OCI-LY1 (cell line): ENCODE results near the gene HS3ST2.
"Not testable (repeated sequence)": the region's sequence is repeated elsewhere in the genome, so short reads cannot be mapped to it uniquely, and the experiment has no call there.

Experiments
- H2AFZ ChIP-seq: fragments of 200-600 bp; sonication (generic), shearing (Covaris generic); 2 replicates; pipeline ENCODE4 v1.6.0; 2014; ENCODE audit warnings: antibody characterized with exemption, mild to moderate bottlenecking, low read length
- H3F3A ChIP-seq: fragments of 200-600 bp; sonication (generic), shearing (Covaris generic); 2 replicates; pipeline ENCODE4 v1.6.0; 2014; ENCODE audit warnings: mild to moderate bottlenecking, antibody characterized with exemption, low read length, moderate library complexity; ENCODE audit not compliant: insufficient read depth
- H3K27ac ChIP-seq: fragments of 200-600 bp; sonication (generic); 2 replicates; pipeline ENCODE4 v1.5.1; 2014; ENCODE audit warnings: low read length, mixed run types, mild to moderate bottlenecking, low read depth; ENCODE audit not compliant: poor library complexity, severe bottlenecking
- H3K27me3 ChIP-seq: fragments of 200-600 bp; sonication (generic); 2 replicates; pipeline ENCODE4 v1.6.0; 2014; ENCODE audit warnings: antibody characterized with exemption, mild to moderate bottlenecking, low read length, moderate library complexity; ENCODE audit not compliant: insufficient read depth
- H3K36me3 ChIP-seq: fragments of 200-600 bp; sonication (generic); 2 replicates; pipeline ENCODE4 v1.6.1; 2014; ENCODE audit warnings: mild to moderate bottlenecking, antibody characterized with exemption, low read length, moderate library complexity, mixed read lengths; ENCODE audit not compliant: insufficient read depth
- H3K4me1 ChIP-seq: fragments of 200-600 bp; sonication (generic); 2 replicates; pipeline ENCODE4 v1.5.1; 2014; ENCODE audit warnings: mild to moderate bottlenecking, low read length, moderate library complexity; ENCODE audit not compliant: insufficient read depth, severe bottlenecking
- H3K4me2 ChIP-seq: fragments of 200-600 bp; sonication (generic), shearing (Covaris generic); 2 replicates; pipeline ENCODE4 v1.6.1; 2014; ENCODE audit warnings: low read length
- H3K4me3 ChIP-seq: fragments of 200-600 bp; sonication (generic); 2 replicates; pipeline ENCODE4 v1.5.1; 2014; ENCODE audit warnings: low read length, low read depth, mild to moderate bottlenecking, mixed read lengths; ENCODE audit not compliant: poor library complexity, severe bottlenecking
- H3K79me2 ChIP-seq: fragments of 200-600 bp; shearing (Covaris generic); 2 replicates; pipeline ENCODE4 v1.6.1; 2016; ENCODE audit warnings: mixed run types, low read length, mixed read lengths; ENCODE audit not compliant: insufficient read depth
- H3K9ac ChIP-seq: fragments of 200-600 bp; sonication (generic), shearing (Covaris generic); 2 replicates; pipeline ENCODE4 v1.6.1; 2014; ENCODE audit warnings: mild to moderate bottlenecking, low read length, mixed read lengths
- H3K9me2 ChIP-seq: fragments of 200-600 bp; sonication (generic), shearing (Covaris generic); 2 replicates; pipeline ENCODE4 v1.6.1; 2014; ENCODE audit warnings: low read depth, mild to moderate bottlenecking, low read length, mixed read lengths
- H3K9me3 ChIP-seq: fragments of 200-600 bp; shearing (Covaris generic); 2 replicates; pipeline ENCODE4 v1.6.1; 2014; ENCODE audit warnings: low read length, mixed read lengths
- H4K20me1 ChIP-seq: fragments of 200-600 bp; sonication (generic), shearing (Covaris generic); 2 replicates; pipeline ENCODE4 v1.6.0; 2016; ENCODE audit warnings: mild to moderate bottlenecking, low read length; ENCODE audit not compliant: insufficient read depth
- EZH2 ChIP-seq: fragments of 200-600 bp; sonication (generic), shearing (Covaris generic); IDR thresholded peaks from 2 replicates; pipeline ENCODE4 v1.8.0; 2017; ENCODE audit warnings: borderline replicate concordance, mixed run types, mild to moderate bottlenecking, antibody characterized with exemption, low read length, moderate library complexity, mixed read lengths
- TF ChIP-seq, protein P1 (sequence below): fragments of 200-600 bp; sonication (generic), shearing (Covaris generic); IDR thresholded peaks from 2 replicates; pipeline ENCODE4 v1.5.1; 2017; ENCODE audit warnings: mild to moderate bottlenecking, antibody characterized with exemption, low read length, moderate library complexity, mixed read lengths

HS3ST2 gene

GRCh38 chr16:22897184-22897583, 83.2 kb downstream of the HS3ST2 start:
- Histone ChIP-seq H3K27ac (no peak overlapping the region), H3K9me3 (no peaks in the 10 kb centered on the region), H3F3A (no peaks in the 10 kb centered on the region), H3K4me3 (no peak overlapping the region), H3K4me2 (no peak overlapping the region), H3K36me3 (no peaks in the 10 kb centered on the region), H3K27me3 (no peaks in the 10 kb centered on the region), H3K4me1 (no peaks in the 10 kb centered on the region), H3K79me2 (no peaks in the 10 kb centered on the region), H2AFZ (no peak overlapping the region), H4K20me1 (no peaks in the 10 kb centered on the region), H3K9me2 (no peaks in the 10 kb centered on the region), H3K9ac (no peak overlapping the region)
- TF ChIP-seq, protein P1, sequence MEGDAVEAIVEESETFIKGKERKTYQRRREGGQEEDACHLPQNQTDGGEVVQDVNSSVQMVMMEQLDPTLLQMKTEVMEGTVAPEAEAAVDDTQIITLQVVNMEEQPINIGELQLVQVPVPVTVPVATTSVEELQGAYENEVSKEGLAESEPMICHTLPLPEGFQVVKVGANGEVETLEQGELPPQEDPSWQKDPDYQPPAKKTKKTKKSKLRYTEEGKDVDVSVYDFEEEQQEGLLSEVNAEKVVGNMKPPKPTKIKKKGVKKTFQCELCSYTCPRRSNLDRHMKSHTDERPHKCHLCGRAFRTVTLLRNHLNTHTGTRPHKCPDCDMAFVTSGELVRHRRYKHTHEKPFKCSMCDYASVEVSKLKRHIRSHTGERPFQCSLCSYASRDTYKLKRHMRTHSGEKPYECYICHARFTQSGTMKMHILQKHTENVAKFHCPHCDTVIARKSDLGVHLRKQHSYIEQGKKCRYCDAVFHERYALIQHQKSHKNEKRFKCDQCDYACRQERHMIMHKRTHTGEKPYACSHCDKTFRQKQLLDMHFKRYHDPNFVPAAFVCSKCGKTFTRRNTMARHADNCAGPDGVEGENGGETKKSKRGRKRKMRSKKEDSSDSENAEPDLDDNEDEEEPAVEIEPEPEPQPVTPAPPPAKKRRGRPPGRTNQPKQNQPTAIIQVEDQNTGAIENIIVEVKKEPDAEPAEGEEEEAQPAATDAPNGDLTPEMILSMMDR: no peak
- no peak for TF ChIP-seq EZH2

GRCh38 chr16:22898131-22898530, 84.2 kb downstream of the HS3ST2 start:
- H3K27me3 ChIP-seq: no peaks in the 10 kb centered on the region
- H3K4me2 ChIP-seq: no peak overlapping the region
- no peak overlapping the region for H3K9ac ChIP-seq
- H3K9me2 ChIP-seq: no peaks in the 10 kb centered on the region
- no peaks in the 10 kb centered on the region for H3K36me3 ChIP-seq
- no peak overlapping the region for H2AFZ ChIP-seq
- no peaks in the 10 kb centered on the region for H3K9me3 ChIP-seq
- H3K4me3 ChIP-seq: no peak overlapping the region
- no peaks in the 10 kb centered on the region for H3K79me2 ChIP-seq
- no peaks in the 10 kb centered on the region for H3F3A ChIP-seq
- H4K20me1 ChIP-seq: no peaks in the 10 kb centered on the region
- no peaks in the 10 kb centered on the region for H3K4me1 ChIP-seq
- no peak for TF ChIP-seq EZH2
- TF ChIP-seq, protein P1: no peak
- no peak overlapping the region for H3K27ac ChIP-seq

DNA sequence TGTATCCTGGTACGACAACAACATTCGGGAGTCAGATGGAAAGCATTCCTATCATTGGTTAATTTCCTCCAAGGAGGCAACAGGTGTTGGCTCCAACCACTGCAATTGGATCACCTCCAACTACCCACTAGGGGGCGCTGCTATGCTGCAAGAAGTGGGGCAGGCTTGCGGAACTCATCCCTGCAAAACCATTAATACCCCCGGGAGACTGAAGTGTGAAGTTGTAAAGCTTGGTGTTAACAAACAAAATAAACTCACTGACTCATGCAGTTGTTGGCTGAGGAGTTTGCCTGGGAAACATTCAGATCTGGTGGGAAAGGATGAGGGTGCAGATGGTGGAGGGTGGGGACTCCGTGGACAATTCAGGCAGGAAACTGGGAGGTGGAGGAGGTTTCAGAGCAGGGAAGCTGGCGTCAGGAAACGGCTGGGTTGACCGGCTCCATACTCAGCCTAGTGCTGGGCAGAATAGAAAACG, 84.9 kb downstream of the HS3ST2 start:
- Histone ChIP-seq H3K4me2 (no peak overlapping the region), H3K27ac (no peak overlapping the region)

GRCh38 chr16:22899567-22899966, 85.6 kb downstream of the HS3ST2 start:
- not testable (repeated sequence) for H3K79me2 ChIP-seq, H4K20me1 ChIP-seq, H3K27ac ChIP-seq, H3K36me3 ChIP-seq, H3K4me3 ChIP-seq, H3K4me1 ChIP-seq, H3K27me3 ChIP-seq, H3K9ac ChIP-seq, H2AFZ ChIP-seq, H3F3A ChIP-seq, H3K9me3 ChIP-seq, H3K9me2 ChIP-seq, H3K4me2 ChIP-seq

More for the DNA sequence above, 84.9 kb downstream of the HS3ST2 start:
- H4K20me1 ChIP-seq: no peaks in the 10 kb centered on the region
- no peaks in the 10 kb centered on the region for H3K36me3 ChIP-seq
- TF ChIP-seq EZH2: no peak
- TF ChIP-seq, protein P1: peak; percentile 86
- no peaks in the 10 kb centered on the region for H3F3A ChIP-seq
- no peaks in the 10 kb centered on the region for H3K9me2 ChIP-seq
- H3K79me2 ChIP-seq: no peaks in the 10 kb centered on the region
- no peaks in the 10 kb centered on the region for H3K27me3 ChIP-seq
- no peak overlapping the region for H3K4me3 ChIP-seq
- no peaks in the 10 kb centered on the region for H3K9me3 ChIP-seq
- no peaks in the 10 kb centered on the region for H3K4me1 ChIP-seq
- H3K9ac ChIP-seq: no peak overlapping the region
- H2AFZ ChIP-seq: no peak overlapping the region
